ENCODE data around the gene MBOAT2.

MBOAT2 gene

DNA sequence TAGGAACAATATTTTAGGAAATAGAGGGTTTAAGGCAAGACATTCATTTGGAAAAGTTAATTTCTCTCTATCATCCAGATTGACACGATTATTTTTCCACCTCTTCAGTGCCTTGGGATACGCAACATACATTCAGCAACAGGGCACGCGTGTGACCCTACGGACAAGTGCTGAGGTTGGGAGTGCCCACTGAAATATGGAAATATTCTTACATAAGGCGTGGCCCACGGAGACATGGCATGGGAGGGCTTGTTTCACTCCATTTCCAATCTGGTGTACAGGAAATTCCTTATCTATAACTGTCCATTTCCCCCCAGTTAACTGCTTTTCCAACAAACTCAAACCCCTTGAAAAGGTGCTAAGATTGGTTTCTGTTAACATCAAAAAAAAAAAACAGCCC is 145.2 kb downstream of the MBOAT2 start:
- no peak for DNase-seq (ENCODE audit: low spot score)

DNA sequence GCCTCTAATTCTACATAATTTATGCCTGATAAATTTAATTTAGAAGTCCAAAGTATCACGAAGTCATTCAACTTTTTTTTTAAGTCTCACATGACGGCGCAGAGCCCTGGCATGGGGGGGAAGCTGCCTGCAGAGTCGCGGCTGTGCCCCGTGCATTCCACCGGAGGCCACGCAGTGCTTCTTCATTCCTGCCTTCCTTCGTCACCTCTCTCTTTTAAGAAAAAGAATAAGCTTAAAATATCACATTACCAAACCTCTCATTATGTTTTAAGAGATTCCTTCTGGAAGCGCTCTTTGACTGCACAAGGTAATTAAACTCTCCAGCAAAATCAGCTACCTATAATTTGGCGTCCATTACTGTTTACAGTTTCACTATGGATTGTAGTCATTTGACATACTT is 145.8 kb downstream of the MBOAT2 start:
- no peak for DNase-seq (ENCODE audit: low spot score)

DNA sequence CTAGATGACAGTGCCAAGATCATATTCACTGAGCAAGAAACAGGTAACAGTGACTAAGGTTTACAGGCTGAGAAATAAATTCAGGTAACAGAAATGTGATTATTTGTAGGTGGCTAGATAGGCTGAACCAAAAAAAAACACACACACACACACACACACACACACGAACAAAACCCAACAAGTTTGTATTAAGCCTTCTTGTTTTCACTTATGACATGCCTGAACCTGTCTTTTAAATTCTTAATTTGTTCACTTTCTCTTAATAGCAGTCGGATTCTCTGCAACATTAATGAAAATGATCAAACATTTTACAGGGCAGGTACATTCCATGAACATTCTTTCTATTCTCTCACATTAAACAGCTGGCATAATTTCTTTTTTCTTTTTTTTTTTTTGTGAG is 147.3 kb downstream of the MBOAT2 start:
- no peak for DNase-seq (ENCODE audit: low spot score)

DNA sequence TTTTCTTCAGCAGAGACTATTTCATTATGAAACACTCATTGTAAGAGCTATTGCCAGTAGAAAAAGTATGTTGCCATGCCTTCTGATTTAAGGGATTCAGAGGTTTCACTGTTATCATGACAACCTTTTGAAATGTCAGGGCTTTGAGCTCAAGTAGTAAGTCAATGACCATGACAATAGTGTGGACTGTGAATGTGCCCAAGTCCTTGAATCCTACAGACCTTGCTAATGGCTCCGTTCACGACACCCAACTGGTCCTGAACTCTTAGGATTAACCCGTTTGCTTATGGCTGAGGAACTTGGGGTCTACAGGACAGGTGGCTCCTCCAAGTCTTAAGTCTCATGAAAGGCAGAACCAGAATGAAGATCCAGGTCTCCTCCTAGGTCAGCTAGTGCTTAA is 148.5 kb downstream of the MBOAT2 start:
- no peak for DNase-seq (ENCODE audit: low spot score)

DNA sequence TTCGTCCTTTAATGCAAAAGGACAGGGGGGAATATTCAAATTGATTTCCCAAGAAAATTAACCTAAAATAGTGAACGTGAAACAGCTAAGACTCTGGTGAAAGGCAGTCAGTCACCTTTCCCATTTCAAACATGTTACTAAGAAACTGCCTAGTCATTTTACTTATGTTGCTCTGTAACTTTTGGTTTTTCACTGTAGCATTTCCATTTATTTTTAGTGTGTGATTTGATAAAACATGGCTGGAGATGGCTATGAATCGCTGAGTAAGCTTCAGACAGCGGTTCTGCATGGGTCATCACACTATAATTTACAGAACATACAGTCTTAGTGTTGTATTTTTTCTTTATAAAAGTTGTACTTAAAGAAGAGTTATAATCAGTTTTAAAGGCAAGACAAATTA is 150.1 kb downstream of the MBOAT2 start:
- no peak for DNase-seq (ENCODE audit: low spot score)

DNA sequence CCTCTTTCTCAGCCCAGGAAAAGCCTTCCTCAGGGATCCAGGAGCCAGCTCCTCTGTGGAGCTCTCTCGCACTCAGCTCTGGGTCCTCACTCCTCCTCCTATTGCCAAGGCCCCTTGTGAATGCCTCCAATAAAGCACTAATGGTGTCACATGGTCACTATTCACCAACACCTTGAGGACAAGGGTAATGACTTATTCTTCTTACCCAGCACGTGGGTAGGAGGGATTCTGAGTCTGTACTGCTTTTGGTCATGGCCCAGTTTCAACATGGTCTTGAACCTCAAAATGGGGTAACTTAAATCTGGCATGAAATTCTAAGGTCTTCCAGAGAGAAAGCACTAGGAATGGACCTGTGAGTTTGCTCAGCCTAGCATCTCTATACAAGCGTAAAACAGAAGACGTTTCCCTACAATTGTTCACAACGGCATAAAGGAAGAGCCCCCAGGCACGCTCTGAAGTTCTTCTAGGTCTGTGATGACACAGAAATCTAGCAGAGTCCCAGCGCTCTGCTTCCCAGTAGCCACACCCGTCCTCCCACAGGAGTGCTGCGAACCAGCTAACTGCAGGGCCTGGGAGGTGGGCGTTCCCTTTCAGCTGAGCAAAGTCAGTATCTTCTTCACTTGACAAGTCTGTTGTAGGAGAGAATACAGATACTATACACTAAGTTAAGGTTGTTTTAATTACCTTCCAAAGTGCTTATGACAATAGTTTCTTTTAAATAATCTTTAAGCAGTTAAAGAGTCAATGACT is 151.5 kb downstream of the MBOAT2 start:
- DNase-seq (ENCODE audit: low spot score), result peak; percentile 74

DNA sequence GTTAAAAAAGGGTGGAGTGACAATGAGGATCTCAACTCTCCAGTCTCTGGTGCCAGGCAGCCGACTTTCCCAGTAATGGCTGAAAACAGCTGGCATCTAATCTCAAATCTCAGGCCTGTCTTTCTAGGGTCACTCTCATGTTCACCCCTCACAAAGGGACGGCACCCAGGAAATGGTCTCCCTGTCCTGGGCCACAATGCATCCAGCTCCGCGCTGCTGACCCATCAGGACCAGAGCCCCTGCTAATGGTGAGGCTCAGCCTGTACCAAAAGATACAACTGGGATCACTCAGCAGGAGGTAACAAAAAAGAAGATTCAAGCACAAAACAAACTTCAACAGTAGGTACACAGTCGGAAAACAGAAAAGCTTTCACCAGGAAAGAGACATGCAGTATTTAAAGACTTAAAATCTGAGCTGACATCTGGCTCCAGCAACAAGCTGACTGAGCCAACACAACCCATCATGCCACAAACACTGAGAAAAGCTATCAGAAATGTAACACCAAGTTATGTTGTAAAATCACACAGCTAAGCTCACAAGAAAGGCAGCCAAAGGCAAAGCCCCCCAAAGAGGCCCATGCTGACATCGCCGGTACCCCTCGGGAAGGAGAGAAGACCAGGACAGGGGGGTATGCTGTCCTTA is 152.5 kb downstream of the MBOAT2 start:
- no peak for DNase-seq (ENCODE audit: low spot score)

DNA sequence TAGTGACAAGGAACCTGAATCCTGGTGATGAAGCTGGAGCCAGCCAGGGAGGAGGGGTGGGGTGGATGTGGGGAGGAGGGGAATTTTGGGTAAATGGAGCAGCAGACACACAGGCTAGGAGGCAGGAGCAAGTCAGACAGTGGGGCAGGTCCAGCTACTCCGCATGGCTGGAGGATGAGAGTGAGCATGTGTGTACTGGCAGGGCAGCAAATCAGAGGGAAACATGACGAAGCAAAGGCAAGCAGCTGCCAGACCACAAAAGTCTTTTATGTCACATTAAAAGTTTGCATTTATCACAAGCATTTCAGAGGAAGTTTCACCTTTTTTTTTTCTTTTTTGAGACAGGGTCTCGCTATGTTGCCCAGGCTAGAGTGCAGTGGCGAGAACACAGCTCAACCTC is 154.2 kb downstream of the MBOAT2 start:
- DNase-seq (ENCODE audit: low spot score), result no peak

DNA sequence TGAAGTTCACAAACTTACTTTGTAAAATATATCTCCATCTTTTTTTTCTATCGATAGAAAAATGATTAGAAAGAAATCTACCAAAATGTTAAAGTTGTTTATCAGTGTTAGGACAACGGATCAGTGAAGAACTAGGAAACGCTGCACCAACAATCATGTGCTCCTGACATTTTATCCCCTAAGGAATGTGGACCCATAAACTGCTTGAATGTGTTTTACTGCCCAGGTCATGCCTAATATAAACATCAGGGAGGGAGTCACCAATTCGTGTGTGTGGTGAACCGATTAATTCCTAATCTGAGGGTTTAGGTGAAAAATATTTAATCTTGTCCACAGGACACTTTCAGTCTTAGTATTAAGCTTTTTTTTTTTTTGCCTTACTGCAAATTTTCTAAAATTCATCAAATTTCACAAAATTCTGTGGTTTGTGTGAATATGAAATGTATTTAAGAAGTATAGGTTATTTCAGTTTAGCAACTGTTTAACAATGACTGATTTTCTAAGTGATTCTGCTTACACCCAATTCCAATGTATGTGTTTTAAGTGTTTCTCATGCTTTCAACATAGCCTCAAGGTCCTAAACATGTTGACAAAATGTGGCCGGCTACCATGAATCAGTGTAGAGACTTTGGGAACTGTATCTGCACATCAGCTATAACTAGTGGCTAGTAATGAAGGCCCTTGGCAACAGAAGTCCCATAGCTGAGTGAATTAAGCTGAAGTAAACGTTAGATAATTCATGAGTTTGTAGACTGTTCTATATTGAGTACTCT is 155.0 kb downstream of the MBOAT2 start:
- no peak for DNase-seq (ENCODE audit: low spot score)

DNA sequence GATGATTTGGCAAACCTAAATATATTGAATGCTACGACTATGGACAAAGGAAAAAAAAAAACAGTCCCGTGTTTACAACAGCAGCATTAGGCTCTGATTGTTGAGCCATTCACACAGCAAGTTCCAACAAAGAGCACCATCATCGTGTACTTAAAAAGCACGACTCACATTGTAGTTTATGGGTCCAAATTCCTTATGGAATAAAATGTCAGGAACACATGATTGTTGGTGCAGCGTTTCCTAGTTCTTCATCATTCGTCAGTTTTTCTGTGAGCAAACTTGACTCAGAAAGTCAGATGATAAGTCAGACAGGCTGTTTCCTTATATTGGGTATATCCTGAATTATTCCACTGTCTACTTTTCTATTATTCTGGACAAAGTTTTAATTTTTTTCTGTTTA is 156.1 kb downstream of the MBOAT2 start:
- DNase-seq (ENCODE audit: low spot score), result no peak

DNA sequence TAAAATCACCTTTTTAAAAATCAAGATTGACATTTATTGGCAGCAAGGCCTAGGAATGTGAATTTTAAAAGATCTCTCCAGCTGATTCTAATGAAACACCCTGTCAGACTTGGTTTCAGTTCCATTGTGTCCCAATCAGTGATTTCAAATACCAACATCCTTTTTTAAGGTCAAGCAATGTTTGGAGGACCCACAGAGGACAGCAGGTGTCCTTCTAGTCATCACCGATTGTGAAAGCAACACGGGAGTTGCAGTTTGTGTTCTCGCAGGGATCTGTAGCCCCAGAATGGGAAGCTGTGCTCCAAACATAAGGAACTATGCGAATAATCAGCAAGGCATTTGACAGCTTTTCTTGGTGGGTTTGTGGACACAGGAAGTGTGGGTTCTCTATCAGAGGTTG is 161.6 kb downstream of the MBOAT2 start:
- no peak for DNase-seq (ENCODE audit: low spot score)

DNA sequence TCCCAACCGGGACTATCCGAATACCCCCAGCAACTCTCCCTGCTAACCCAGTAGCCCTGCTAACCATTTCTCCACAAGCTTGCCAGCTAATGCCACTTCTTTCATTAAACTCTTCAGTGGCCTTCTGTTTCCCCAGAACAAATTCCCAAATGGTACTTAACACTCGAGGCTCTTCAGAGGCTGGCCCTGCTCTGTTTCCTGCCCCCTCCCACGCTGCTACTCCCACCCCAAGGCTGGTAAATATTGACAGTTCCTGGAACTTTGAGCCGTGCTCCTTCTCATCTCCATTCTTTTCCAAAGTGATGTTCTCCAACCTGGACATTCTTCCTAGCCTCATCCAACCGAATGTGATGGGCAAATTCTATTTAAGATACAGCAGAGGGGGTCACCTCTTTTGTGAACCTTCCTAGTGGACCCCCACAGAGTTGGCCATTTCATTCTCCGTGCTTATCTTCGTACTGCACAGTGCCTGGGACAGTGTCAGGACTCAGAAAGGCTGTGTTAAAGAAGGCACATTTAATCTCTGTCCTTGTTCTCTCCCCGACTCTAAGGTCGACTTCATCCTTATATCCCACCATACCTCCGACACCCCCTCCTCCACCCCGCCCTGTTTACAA is 162.9 kb downstream of the MBOAT2 start:
- no peak for DNase-seq (ENCODE audit: low spot score)

DNA sequence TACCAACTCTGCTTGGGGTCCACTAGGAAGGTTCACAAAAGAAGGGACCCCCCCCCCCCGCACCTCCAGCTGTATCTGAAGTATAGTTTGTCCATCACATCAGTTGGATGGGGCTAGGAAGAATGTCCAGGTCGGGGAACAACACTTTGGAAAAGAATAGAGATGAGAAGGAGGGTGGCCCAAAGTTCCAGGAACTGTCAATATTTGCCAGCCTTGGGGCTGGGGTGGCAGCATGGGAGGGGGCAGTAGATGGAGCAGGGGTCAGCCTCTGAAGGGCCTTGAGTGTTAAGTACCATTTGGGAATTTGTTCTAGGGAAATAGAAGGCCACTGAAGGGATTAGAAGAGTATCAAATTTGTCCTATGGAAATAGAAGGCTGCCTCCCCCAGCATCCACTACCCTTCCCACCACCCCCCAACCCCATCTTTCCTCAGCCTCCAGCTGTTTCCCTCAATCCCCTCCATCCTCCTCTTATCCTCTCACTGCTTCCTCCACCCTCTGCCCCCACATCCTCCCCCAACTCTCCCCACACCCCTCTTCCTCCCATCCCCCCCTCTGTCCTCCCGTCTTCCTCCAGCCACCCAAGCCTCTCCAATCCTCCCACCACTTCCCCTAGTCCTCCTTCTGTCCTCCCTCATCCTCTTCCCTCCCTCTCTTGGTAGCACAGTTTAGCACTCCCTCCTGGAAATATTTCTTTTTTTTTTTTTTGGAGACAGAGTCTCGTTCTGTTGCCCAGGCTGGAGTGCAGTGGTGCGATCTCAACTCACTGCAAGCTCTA is 164.1 kb downstream of the MBOAT2 start:
- no peak for DNase-seq (ENCODE audit: low spot score)

DNA sequence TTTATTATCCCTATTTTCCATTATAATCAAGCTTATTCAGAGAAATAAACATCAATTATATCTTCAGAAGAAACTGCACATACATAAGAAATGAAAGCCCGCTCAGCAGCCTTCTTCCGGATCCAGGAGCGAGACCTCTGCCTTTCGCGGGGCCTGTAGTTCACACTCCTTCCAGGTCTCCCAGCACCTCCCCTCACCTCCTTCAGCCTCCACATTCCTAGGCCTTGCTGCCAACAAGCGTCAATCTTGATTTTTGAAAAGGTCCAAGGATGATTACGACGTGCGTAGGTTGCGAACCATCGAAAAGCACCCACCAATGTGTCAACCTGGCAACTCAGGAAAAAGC is 165.7 kb downstream of the MBOAT2 start:
- peak; percentile 18 for DNase-seq (ENCODE audit: low spot score)

DNA sequence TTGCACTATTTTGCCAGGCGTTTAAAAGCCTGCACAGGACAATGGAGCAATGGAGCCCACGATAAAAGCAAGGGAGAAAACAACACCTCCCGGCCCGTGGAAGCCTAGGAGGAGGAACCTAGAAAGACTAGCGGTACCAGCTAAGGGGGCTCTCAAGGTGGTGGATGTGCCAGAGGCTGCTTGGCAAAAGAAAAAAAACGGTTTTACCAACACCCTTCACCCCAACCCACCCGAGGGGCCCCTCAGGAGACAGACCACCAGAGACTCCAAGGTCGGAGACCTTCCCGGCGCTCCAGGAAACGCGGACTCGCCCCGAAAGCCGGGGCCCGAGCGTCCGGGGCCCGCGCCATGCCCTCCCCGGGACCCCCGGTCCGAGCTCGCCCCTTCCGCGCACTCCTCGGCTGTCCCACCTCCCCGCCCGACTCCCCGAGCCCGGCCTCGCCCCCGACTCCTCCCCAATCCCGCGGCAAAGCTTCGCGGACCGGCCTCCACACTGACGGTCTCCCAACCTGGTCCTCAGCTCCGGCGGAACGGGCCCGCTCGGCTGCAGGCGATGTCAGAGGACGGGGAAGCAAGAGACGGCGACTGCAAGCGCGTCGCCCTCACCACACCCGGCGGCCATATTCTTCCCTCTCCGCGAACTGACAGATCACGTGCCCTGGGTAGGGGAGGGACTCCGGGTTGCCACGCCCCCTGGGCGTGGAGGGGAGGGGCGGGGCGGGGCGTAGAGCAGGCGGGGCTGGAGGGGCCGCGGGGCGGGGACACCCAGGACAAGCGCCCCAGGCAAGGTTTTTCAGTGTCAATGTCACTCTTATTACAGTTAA is 166.3 kb downstream of the MBOAT2 start, which contains the start of gene KIDINS220:
KIDINS220 (minus strand) TSS at position 643 of the 824 bp plus-strand sequence. CDS start 10,520 bp downstream, outside the sequence.
- peak; percentile 93 for DNase-seq (ENCODE audit: low spot score)

DNA sequence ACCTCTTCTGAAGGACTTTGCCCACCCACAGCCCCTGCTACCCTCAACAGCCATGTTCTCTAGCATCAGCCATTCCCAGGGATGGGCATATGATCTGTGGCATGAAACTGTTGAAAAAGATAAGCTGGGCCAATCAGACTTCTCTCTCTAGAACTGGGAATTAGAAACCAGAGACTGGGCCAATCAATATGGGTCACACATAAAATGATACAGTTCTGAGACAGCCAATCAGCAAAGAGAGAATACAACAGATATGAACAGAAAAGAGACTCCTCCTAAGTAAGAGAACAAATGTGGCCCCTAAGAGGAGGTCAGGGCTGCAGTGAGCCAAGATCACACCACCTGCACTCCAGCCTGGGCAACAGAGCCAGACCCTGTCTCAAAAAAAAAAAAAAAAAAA is 168.2 kb downstream of the MBOAT2 start:
- no peak for DNase-seq (ENCODE audit: low spot score)

DNA sequence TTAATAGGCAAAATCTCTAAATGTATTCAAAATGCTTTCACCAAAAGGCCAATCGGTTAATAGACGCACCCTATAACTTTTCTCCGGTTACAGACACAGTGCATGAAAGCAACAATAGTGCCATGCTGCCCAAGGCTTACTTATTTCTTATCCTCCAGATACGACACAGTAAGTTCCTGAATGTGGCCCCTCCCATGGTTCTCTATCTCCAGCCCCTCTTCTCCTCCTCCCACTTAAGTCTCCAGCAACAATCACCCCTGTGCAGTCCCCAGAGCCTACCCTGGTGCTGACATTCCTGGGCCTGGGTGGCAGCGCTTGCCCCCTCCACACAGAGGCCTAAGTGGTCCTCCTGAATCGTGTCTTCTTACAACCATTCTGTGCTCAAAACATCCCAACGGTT is 169.6 kb downstream of the MBOAT2 start:
- DNase-seq (ENCODE audit: low spot score), result no peak

DNA sequence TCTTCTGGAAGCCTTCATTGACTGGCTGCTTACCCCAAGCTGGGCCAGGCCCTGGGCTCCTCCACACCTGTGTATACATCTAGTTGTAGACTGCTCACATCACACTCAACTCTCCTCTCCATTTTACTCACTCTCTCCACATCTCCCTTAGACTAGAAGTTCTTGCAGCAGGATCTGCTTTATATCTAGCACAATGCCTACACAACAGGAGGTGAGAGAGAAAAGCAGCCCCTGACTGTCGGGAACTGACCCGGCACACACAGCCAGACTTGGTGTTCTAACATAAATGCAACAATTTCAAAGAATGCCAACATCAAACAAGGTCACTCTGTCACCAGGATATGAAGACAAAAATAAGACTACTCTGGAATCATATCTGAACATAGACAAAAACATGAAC is 172.0 kb downstream of the MBOAT2 start:
- no peak for DNase-seq (ENCODE audit: low spot score)

DNA sequence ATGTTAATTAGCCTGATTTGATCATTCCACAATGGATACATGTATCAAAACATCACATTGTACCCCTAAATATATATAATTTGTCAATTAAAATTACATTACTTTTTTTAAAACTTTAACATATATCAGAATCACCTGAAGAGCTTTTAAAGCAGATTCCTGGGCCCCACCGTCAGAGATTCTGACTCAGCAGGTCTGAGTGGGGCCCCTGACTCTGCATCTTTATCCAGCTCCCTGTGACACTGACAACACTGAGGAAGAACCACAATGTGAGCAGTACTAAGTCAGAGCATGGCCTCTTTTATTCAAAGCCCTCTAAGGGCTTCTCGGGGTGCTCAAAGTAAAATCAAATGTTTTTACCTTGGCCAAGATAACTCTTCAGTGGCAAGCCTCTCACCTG is 175.8 kb downstream of the MBOAT2 start:
- no peak for DNase-seq (ENCODE audit: low spot score)

DNA sequence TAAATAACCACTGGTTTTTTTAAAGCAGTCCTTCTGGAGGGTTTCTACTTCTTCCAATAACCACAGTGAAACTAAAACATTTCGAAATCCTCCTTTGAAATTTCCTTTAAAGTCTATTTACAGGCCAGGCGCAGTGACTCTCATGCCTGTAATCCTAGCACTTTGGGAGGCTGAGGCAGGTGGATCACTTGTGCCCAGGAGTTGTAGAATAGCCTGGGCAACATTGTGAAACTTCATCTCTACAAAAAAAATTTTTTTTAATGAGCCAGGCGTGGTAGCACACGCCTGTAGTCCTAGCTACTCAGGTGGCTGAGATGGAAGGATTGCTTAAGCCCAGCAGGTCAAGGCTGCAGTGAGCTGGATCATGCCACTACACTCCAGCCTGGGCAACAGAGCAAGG is 181.3 kb downstream of the MBOAT2 start:
- no peak for DNase-seq (ENCODE audit: low spot score)
